Measurements from ENCODE around the gene SOX12.

The SOX12 gene

DNA sequence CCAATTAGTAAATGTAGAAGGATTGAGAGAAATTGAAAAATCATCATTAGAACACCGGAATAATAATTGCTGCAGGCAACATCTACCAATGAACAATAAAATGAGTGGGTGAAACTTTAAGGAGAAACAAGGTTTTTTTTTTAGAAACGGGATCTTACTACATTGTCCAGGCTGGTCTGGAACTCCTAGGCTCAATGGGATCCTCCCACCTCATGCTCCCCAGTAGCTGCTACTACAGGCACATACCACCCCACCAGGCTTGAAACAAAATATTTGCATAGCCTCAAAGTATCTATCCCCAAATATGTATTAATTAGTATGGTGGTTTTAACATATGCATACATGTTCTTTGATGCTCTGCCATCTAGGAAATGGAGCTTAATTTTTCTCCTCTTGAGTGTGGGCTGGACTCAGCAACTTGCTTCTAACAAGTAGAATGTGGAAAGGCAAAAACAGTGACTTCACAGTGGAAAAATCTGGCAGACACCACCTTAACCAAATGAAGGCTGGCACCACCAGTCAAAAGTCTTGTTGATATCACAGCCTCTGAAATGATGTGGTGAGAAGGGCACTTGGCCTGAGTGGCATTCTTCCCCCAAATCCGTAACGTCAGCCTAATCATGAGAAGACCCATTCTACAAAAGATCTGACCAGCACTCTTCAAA, 33.7 kb downstream of the SOX12 start:
- DNase-seq = no peak
- Histone ChIP-seq H3K79me2 (ENCODE audit: low read length) (no peaks in the 10 kb centered on the region), H3K27ac (ENCODE audit: low read length) (no peak overlapping the region), H3K4me1 (ENCODE audit: low read length) (0 out of 2 replicates have a peak, but pooled peaks cover 5% of the 10 kb centered on the region), H3K9me2 (replicated peaks; ENCODE audit: insufficient read depth, low read length) (no peaks in the 10 kb centered on the region), H3F3A (ENCODE audit: insufficient read depth, low read length) (no peaks in the 10 kb centered on the region), H4K20me1 (ENCODE audit: insufficient read depth, low read length) (no peaks in the 10 kb centered on the region), H3K36me3 (replicated peaks; ENCODE audit: insufficient read depth, low read length) (no peaks in the 10 kb centered on the region), H3K4me2 (ENCODE audit: low read depth, low read length) (no peak overlapping the region), H3K27me3 (replicated peaks; ENCODE audit: insufficient read depth, low read length) (no peaks in the 10 kb centered on the region), H2AFZ (ENCODE audit: low read length) (no peak overlapping the region), H3K9ac (ENCODE audit: low read length) (no peak overlapping the region), H3K9me3 (replicated peaks; ENCODE audit: insufficient read depth, low read length) (no peaks in the 10 kb centered on the region), H3K4me3 (ENCODE audit: low read length) (no peak overlapping the region)
- TF ChIP-seq, protein P1, sequence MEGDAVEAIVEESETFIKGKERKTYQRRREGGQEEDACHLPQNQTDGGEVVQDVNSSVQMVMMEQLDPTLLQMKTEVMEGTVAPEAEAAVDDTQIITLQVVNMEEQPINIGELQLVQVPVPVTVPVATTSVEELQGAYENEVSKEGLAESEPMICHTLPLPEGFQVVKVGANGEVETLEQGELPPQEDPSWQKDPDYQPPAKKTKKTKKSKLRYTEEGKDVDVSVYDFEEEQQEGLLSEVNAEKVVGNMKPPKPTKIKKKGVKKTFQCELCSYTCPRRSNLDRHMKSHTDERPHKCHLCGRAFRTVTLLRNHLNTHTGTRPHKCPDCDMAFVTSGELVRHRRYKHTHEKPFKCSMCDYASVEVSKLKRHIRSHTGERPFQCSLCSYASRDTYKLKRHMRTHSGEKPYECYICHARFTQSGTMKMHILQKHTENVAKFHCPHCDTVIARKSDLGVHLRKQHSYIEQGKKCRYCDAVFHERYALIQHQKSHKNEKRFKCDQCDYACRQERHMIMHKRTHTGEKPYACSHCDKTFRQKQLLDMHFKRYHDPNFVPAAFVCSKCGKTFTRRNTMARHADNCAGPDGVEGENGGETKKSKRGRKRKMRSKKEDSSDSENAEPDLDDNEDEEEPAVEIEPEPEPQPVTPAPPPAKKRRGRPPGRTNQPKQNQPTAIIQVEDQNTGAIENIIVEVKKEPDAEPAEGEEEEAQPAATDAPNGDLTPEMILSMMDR (IDR thresholded peaks at IDR 0.05; ENCODE audit: low read length) = no peak
- TF ChIP-seq EZH2phosphoT487 (IDR thresholded peaks at IDR 0.05; ENCODE audit: low read length) (no peak), EZH2 (optimal IDR thresholded peaks at IDR 0.05; ENCODE audit: low read depth, low read length) (no peak)

DNA sequence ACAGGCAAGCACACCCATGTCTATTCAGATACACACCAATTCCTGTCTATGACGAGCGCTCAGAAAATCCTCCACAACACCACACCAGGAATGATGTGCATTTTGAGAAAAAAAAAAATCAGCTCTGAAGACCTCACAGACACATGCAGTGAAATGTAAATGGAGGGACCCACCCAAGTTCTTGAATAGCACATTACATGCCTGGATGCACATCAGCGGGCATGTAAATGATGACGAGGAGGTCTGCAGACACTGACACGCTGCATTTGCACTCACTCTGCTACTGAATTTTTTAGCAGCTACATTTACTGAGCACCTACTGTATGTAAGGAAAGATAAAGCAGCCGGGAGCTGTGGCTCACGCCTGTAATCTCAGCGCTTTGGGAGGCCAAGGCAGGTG, 36.2 kb downstream of the SOX12 start:
- Histone ChIP-seq H3K9me3 (replicated peaks; ENCODE audit: insufficient read depth, low read length) (no peaks in the 10 kb centered on the region), H3K27me3 (replicated peaks; ENCODE audit: insufficient read depth, low read length) (no peaks in the 10 kb centered on the region), H3K4me3 (ENCODE audit: low read length) (no peak overlapping the region), H3K36me3 (replicated peaks; ENCODE audit: insufficient read depth, low read length) (no peaks in the 10 kb centered on the region), H3K9ac (ENCODE audit: low read length) (no peak overlapping the region), H3K4me2 (ENCODE audit: low read depth, low read length) (no peak overlapping the region), H2AFZ (ENCODE audit: low read length) (no peak overlapping the region), H3F3A (ENCODE audit: insufficient read depth, low read length) (no peaks in the 10 kb centered on the region), H4K20me1 (ENCODE audit: insufficient read depth, low read length) (no peaks in the 10 kb centered on the region), H3K4me1 (ENCODE audit: low read length) (0 out of 2 replicates have a peak, but pooled peaks cover 11% of the 10 kb centered on the region), H3K9me2 (replicated peaks; ENCODE audit: insufficient read depth, low read length) (no peaks in the 10 kb centered on the region), H3K79me2 (ENCODE audit: low read length) (no peaks in the 10 kb centered on the region), H3K27ac (ENCODE audit: low read length) (no peak overlapping the region)
- TF ChIP-seq EZH2 (optimal IDR thresholded peaks at IDR 0.05; ENCODE audit: low read depth, low read length) (no peak), EZH2phosphoT487 (IDR thresholded peaks at IDR 0.05; ENCODE audit: low read length) (no peak)
- TF ChIP-seq, protein P1 (IDR thresholded peaks at IDR 0.05; ENCODE audit: low read length) = no peak
- DNase-seq = no peak

DNA sequence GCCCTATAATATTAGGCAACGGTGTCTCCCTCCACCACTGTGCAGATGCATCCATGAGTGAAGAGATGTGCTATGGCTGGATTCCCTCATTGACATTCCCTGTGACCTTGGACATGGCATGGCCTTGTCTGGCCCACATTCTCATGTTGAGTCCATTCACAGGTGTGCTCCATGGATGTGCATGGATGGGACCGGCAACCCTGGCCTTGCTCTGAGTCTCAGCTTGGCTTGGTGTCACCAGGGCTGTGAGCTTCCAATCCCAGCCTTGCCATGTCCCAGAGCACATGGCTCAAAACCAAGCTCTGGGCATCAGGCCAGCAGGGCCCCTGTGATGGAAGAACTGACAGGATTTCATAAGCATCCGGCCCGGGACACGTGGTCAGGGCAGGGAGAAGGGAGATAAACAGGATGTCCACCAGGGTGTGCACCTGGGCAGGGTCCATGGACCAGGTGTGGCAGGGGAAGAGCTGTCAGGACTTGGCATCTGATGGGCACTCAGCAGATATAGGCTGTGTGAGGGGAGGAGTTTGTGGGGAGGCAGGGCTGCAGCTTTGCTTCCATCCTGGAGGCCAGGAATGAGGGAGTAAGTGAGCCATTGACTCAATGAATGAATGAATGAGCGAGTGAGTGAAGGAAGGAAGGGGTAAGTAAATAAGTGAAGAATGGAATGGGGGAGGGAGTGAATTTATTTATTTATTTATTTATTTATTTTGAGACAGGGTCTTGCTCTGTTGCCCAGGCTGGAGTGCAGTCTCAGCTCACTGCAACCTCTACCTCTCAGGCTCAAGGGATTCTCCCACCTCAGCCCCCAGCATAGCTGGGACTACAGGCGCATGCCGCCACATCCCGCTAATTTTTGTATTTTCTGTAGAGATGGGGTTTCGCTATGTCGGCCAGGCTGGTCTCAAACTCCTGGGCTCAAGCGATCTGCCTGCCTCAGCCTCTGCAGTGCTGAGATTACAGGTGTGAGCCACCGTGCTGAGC, 37.2 kb downstream of the SOX12 start:
- Histone ChIP-seq H3K27ac (ENCODE audit: low read length) (no peak overlapping the region), H3K4me2 (ENCODE audit: low read depth, low read length) (no peak overlapping the region), H3K4me1 (ENCODE audit: low read length) (0 out of 2 replicates have a peak, but pooled peaks cover 11% of the 10 kb centered on the region)

More for the DNA sequence above, 37.2 kb downstream of the SOX12 start:
- Histone ChIP-seq H4K20me1 (ENCODE audit: insufficient read depth, low read length) (no peaks in the 10 kb centered on the region), H3K36me3 (replicated peaks; ENCODE audit: insufficient read depth, low read length) (no peaks in the 10 kb centered on the region), H3F3A (ENCODE audit: insufficient read depth, low read length) (no peaks in the 10 kb centered on the region), H3K9ac (ENCODE audit: low read length) (no peak overlapping the region), H3K27me3 (replicated peaks; ENCODE audit: insufficient read depth, low read length) (no peaks in the 10 kb centered on the region), H2AFZ (ENCODE audit: low read length) (peak overlapping the region; percentile 48), H3K79me2 (ENCODE audit: low read length) (no peaks in the 10 kb centered on the region), H3K9me3 (replicated peaks; ENCODE audit: insufficient read depth, low read length) (no peaks in the 10 kb centered on the region), H3K9me2 (replicated peaks; ENCODE audit: insufficient read depth, low read length) (no peaks in the 10 kb centered on the region), H3K4me3 (ENCODE audit: low read length) (no peak overlapping the region)
- peak; percentile 34 for DNase-seq
- TF ChIP-seq EZH2phosphoT487 (IDR thresholded peaks at IDR 0.05; ENCODE audit: low read length) = no peak
- TF ChIP-seq, protein P1 (IDR thresholded peaks at IDR 0.05; ENCODE audit: low read length) = peak; percentile 41

Data from MM.1S (cell line).